SW480 (cell line): ENCODE results near the gene PRR33.
"Not testable (repeated sequence)": the region's sequence is repeated elsewhere in the genome, so short reads cannot be mapped to it uniquely, and the experiment has no call there.

Source experiments
- DNase-seq: peaks from one replicate; pipeline ENCODE4 v3.0.0-alpha.2; 2016; ENCODE audit warnings: low spot score

Gene PRR33

GRCh38 chr11:1891831-1892115 lies at the start of gene PRR33:
Gene PRR33, minus strand, starts transcription at chr11:1891895. Its CDS starts 1,311 bp downstream, at chr11:1890584.
- no peak for DNase-seq

- not testable (repeated sequence) for DNase-seq
Measured at GRCh38 chr11:1939788-1940187, 48.1 kb upstream of the PRR33 start.

DNA sequence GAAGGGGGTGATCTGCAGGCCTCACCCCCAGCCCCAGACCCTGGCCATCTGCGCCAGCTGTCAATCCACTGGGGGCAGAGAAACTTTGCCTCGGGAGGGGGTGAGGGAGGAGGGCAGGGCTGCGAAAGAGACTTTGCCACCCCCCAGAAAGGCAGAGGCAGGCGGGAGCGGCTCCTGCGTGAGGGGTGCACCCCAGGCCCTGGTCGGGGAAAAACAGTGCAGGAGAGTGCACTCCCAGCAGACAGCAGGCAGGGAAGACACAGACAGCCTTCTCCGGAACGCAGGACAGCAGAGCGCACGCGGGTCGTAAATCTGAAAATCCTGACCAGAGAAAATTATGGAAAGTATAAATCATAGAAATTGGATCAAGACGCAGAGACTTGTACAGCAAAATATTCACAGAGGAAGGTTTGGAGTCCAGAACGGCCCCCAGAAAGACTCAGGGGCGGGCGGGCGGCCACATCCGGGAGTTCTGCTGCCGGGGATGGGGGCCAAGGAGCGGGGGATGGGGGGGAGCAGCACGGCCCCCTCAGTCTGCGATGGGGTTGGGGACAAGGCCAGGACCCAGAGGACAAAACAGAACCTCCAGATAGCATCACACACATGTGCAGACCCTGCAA lies 47.4 kb upstream of the PRR33 start:
- no peak for DNase-seq

DNA sequence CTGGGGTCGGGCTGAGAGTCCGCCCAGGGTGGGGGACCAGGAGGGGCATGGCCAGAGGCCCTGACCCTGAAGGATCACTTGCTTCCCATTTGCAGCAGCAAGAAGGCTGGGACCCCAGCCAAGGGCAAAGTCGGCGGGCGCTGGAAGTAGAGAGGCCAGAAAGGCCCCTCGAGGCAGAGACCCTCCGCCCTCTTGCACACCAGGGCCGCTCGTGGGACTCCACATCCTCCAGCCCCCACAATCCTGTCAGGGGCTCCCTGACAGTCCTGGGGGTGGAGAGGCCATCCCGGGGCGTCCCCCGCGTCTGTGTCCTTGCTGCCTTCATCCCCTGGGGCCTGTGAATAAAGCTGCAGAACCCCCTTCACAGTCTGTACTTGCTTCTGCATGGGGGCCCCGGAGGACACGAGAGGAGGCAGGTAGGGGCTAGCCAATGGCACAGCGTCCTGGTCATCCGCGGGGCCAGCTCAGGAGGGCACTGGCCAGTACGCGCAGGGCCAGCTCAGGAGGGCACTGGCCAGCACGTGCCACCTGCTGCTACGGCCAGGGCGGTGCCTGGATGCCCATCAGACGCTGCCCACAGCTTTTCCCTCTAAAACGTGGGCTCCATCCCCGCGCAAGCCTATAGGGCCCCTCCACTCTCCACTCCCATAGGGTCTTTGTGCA lies 46.8 kb upstream of the PRR33 start:
- DNase-seq, result no peak

GRCh38 chr11:1937616-1938342 lies 46.1 kb upstream of the PRR33 start:
- DNase-seq, result no peak

DNA sequence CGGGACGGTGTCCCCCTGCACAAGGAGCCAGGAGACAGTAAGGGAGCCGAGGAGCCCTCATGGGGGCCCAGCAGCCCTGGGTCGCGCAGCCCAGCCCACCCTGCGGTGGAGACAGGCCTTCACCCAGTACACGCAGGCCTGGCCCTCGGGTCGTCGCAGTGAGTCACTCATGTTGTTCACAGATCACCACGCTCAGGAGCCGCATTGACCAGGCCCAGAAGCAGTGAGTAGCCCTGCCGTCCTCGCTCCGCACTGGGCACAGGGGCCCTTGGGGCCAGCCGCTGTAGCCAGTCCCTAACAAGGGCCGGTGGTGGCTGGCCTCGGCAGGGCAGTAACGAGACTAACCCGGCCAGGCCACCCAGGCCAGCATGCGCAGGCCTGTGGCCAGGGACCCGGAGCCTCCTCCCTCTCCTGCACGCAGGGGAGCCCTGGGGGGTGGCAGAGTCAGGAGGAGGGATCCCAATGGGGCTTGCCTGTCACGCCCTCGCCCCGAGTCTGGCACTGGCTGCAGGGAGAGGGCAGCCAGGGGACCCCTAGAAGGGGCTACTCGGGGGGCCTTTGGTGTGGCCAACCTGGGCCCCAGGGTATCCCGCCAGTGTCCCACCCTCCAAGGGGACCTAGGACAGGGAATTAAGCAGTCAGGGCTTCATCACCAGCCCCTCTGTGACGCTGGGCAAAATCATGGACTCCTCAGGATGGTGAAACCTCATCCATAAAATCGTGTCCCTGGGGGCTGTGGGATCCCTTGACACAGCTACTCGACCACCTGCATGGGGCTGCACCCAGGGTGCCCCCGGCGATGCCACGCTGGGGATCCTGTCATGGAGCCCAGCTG lies 45.3 kb upstream of the PRR33 start:
- no peak for DNase-seq

DNA sequence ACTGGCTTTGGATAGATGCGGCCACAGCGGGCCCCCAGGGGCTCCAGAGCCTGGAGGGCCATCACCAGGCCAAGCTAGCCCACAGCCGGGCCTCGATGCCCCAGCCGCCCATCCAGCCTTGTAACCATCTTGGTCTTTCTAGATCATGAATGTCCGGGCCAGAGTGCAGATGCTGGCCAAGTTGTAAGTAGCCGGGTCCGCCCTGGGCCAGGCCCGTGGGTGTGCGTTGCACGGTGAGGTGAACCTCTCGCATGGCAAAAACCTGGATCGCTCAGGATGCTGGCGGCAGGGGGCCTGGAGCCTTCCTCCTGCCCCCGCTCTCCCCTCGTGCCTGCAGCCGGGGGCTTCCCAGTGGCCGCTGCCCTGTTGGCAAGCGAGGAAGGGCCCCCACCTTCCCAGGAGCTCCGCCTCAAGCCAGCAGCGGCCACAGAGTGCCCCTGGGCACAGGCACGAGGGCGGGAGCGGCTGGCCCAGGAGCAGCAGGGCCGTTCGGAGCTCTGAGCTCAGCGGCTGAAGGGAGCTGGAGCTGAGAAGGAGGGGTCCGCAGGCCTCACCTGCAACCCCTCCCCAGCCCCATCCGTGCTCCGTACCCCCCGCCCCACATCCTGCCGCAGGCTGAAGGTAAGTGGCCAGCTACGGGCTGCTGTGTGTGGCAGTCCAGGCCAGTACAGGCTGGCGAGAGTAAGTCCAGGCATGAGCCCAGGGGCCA lies 44.5 kb upstream of the PRR33 start:
- DNase-seq, result no peak

- DNase-seq, result no peak
Measured at GRCh38 chr11:1935156-1936071, 43.7 kb upstream of the PRR33 start.

GRCh38 chr11:1934335-1935155 lies 42.9 kb upstream of the PRR33 start:
- no peak for DNase-seq

DNA sequence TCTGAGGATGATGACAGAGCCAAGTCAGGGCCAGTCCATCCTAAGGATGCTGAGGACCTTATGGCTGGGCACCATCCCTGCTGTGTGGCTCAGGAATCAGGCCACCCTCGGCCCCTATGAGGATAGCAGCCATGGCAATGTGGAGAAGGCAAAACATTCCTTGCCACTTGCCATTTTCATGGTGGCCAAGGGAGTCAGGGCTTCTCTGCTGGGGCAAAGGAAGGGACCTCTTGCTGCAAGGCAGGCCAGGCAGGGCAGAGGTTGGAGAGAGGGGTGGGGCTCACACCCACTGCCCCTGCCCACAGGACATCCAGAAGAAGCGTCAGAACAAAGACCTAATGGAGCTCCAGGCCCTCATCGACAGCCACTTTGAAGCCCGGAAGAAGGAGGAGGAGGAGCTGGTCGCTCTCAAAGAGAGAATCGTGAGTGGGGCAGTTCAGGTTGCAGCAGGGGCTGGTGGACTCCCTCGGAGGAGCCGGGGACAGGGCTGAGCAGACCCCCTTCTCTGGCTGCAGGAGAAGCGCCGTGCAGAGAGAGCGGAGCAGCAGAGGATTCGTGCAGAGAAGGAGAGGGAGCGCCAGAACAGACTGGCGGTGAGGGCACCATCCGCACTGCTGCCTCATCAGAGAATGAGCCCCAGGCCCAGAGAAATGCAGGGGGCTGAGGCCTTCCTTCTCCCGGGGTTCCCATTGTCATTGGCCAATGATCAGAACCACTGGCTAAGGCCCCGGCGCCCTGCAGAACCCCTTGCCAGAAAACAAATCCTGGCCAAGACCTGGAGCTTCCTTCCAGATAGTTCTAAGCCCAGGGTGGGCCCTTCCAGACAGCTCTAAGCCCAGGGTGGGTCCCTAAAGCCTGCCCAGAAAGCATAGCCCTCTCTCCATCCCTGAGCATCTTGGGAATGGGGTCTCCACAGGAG lies 42.0 kb upstream of the PRR33 start:
- no peak for DNase-seq

DNA sequence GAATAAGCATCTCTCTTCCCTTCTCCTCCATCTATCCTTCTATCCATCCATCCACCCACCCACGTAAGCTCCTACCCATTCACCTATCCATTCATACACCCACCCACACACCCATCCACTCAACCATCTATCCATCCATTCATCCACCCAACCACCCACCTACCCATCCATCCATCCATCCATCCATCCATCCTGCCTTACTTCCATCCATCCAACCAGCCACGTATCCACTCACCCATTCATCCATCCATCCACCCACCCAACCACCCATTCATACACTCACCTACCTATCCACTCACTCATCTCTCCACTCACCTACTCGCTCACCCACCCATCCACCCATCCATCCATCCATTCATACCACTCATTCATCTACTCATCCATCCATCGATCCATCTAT lies 41.0 kb upstream of the PRR33 start:
- DNase-seq, result no peak

DNA sequence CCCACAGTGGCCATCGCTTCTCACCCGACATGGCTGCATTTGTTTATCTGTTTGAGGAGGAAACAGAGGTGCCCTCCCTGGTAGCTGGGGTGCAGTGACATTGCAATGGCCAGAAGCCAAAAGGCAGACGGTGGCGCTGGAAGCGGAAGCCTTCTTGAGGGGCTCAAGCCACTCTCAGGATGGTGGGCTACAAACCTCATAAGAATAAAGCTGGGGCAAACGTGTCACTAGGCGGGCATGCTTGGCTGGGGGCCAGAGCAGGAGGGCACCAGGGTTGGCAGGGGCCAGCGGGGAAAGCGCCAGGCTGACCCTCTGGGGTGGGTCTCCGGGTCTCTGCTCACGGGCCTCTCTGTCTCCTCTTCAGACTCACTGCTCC lies 40.4 kb upstream of the PRR33 start:
- no peak for DNase-seq

DNA sequence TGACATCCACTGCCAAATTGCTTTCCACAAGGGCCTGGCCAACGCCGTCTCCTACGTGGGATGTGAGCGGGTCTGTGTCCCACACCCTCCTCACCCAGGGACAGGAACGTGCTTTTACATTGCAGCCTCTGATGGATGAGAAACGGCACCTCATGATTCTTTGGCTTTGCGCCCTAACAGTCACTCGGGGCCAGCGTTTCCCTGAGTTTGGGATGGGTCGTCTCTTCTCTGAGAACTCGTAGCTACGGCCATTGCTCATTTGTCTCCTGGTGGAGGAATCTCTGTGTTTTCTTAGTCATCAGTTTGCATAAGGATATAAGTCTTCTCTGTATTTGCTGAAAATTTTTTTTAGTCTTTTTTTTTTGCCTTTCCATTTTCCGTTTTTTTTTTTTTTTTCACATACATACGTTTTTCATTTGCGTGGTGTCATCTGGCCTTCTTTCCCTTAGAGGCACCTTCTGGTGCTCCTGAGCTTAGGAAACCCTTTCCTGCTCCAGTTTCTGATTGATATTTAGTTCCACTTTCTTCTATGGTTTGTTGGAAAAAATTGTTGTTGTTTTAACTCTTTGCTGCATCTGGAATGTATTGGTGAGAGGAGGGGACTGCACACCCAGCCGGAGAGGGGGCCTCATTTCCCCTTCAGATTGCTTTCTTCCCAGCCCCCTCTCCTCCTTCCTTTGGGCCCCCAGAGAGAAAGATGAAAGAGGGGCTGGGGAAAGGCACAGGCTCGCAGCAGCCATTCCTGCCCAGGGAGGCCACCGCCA lies 39.8 kb upstream of the PRR33 start:
- DNase-seq, result no peak

GRCh38 chr11:1930462-1930830 lies 38.8 kb upstream of the PRR33 start:
- no peak for DNase-seq

GRCh38 chr11:1929621-1930461 lies 38.1 kb upstream of the PRR33 start:
- DNase-seq, result no peak

GRCh38 chr11:1928891-1929541 lies 37.3 kb upstream of the PRR33 start:
- no peak for DNase-seq

DNA sequence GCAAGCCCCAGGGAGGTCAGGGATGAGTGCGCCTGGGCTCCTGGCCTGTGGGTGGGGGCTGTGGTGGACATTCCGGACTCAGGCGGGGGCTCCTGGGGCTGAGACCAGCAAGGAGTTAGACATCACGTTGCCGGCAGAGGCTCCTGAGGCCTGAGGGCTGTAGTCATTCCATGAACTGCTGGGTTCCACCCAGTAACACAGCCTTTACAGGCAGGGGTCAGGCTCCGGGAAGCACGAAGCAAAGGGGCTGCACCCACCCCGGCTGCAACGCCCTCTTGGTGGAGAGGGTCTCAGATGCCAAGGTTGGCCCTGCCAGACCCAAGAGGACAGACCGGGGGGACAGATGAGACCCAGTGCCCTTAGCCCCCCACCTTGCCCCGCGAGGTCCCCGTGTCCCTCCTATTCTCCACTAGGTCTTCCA lies 36.8 kb upstream of the PRR33 start:
- DNase-seq, result no peak
